Transverse colon (tissue), 4 donors: ENCODE results near the gene LMOD2. TPM values are rescaled to one million over a fixed set of nuclear protein-coding genes. Genes with fewer than 3 reads are reported as not detected.
A peak's percentile ranks its signal among the peaks of the same experiment; 100 is the strongest.

Experiments used
- DNase-seq: peaks from one replicate; pipeline ENCODE4 v3.0.0-alpha.2; 2019
- H3K27ac ChIP-seq, 4 donors: fragments of 200-600 bp; sonication (generic); 2 replicates each; pipeline ENCODE4 v1.5.1; 2016 to 2018; ENCODE audit warnings: inconsistent platforms in 4 of 4
- H3K27me3 ChIP-seq: fragments of 200-600 bp; sonication (generic); 2 replicates; pipeline ENCODE4 v1.5.1; 2017; ENCODE audit warnings: inconsistent platforms
- H3K36me3 ChIP-seq, 4 donors: fragments of 200-600 bp; sonication (generic); 2 replicates each; pipeline ENCODE4 v1.5.1; 2017 to 2019; ENCODE audit warnings: inconsistent platforms in 4 of 4
- H3K4me1 ChIP-seq, 4 donors: fragments of 200-600 bp; sonication (generic); 2 replicates each; pipeline ENCODE4 v1.5.1; 2017 to 2020; ENCODE audit warnings: inconsistent platforms in 4 of 4
- H3K4me3 ChIP-seq, 4 donors: fragments of 200-600 bp; sonication (generic); 1 replicate in 1 of 4; 2 replicates in 3 of 4; pipeline versions ENCODE4 v1.5.1 to v1.6.1; 2017 to 2019; ENCODE audit warnings: inconsistent platforms in 4 of 4
- H3K9me3 ChIP-seq, 2 donors: fragments of 200-600 bp; sonication (generic); 2 replicates each; pipeline ENCODE4 v1.5.1; 2017 to 2019; ENCODE audit warnings: inconsistent platforms in 2 of 2
- EP300 ChIP-seq: sonication (generic); formaldehyde crosslinking; IDR thresholded peaks from one replicate; pipeline ENCODE4 v1.6.1; 2017; ENCODE audit warnings: antibody characterized with exemption, low read depth
- POLR2A ChIP-seq: fragments of 450-650 bp; IDR thresholded peaks from one replicate; pipeline ENCODE4 v1.6.1; 2016; ENCODE audit warnings: antibody characterized with exemption, mild to moderate bottlenecking, moderate library complexity
- POLR2AphosphoS5 ChIP-seq, 3 donors: sonication (generic); formaldehyde crosslinking; IDR thresholded peaks; one replicate each; pipeline ENCODE4 v1.6.1; 2016; ENCODE audit warnings: antibody characterized with exemption in 3 of 3
- WGBS, 2 donors: methylation state at CpG; one replicate each; pipeline ENCODE4 v1.1.5; 2018; ENCODE audit warnings: low coverage in 1 of 2; 5-methylcytosine and 5-hydroxymethylcytosine counted together
- in situ Hi-C, 4 donors: fragments of 200-750 bp; cut with MboI; loops; one replicate each; pipeline versions ENCODE4 v1.15.0 to v1.15.1; 2017; ENCODE audit warnings: low sequenced_read_pairs in 3 of 4, low pct_ligation_motif_present in 1 of 4, low pct_unique_long_range_greater_than_20kb in 1 of 4
- intact Hi-C: fragments of 100-400 bp; cut with DNase I; formaldehyde crosslinking; loops from one replicate; pipeline ENCODE4 v1.15.1; 2023; ENCODE audit warnings: low total_unique reads
- total RNA-seq, 4 donors: library from RNA; depleted of rRNA; stranded (reverse); fragments of >200 nt; gene quantifications; one replicate each; pipeline ENCODE4 v1.1.0, GENCODE V29; 2016
- TF ChIP-seq, protein P1 (sequence below), 5 experiments: fragments of 200-600 bp in 3 of 5; fragments of 450-650 bp in 2 of 5; sonication (generic) in 3 of 5; IDR thresholded peaks; 1 replicate in 2 of 5; 2 replicates in 3 of 5; pipeline ENCODE4 v1.5.1; 2016 to 2017; ENCODE audit warnings: antibody characterized with exemption in 5 of 5, inconsistent platforms in 3 of 5, mild to moderate bottlenecking in 2 of 5, moderate library complexity in 1 of 5

The LMOD2 gene
- total RNA-seq, 4 donors from 2014 or later = 0.41 TPM; not detected in 3

DNA sequence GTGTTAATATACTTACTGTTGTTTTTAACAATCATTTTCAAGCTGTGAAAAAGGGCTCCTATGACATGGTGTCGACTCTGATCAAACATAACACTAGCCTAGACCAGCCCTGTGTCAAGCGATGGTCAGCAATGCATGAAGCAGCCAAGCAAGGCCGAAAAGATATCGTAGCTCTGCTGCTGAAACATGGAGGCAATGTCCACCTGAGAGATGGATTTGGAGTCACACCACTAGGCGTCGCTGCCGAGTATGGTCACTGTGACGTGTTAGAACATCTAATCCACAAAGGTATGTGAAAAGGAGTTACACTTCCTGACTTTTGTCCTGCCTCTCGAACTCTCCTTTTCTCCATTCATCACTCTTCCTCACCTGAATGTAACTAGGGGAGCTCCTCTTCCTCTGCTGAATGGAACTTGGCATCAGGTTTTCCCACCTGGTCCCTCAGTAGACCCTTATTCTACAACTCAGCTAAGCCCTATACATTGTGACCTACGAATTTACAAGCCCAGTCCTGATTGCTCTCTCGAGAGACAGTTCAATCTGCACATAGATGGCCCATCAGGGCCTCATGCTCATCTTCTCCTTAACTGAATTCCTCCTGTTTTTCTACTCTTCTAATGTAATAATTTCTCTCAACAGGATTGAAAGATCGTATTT, 31.0 kb upstream of the LMOD2 start:
- peaks cover 0 to 4% (median 0%) of the 10 kb centered on the region in 4 donors for H3K4me1 ChIP-seq
- in situ Hi-C loops (no loop called here), intact Hi-C loops (no loop called here)
- H3K4me3 ChIP-seq = no peak overlapping the region
- H3K36me3 ChIP-seq = no peaks in the 10 kb centered on the region
- TF ChIP-seq, protein P1, sequence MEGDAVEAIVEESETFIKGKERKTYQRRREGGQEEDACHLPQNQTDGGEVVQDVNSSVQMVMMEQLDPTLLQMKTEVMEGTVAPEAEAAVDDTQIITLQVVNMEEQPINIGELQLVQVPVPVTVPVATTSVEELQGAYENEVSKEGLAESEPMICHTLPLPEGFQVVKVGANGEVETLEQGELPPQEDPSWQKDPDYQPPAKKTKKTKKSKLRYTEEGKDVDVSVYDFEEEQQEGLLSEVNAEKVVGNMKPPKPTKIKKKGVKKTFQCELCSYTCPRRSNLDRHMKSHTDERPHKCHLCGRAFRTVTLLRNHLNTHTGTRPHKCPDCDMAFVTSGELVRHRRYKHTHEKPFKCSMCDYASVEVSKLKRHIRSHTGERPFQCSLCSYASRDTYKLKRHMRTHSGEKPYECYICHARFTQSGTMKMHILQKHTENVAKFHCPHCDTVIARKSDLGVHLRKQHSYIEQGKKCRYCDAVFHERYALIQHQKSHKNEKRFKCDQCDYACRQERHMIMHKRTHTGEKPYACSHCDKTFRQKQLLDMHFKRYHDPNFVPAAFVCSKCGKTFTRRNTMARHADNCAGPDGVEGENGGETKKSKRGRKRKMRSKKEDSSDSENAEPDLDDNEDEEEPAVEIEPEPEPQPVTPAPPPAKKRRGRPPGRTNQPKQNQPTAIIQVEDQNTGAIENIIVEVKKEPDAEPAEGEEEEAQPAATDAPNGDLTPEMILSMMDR (IDR thresholded peaks at IDR 0.05) = peak in 3 of 5 experiments; percentile 17 to 28 (median 26)
- TF ChIP-seq POLR2AphosphoS5 (IDR thresholded peaks at IDR 0.05) (no peak), EP300 (no peak), POLR2A (no peak)
- WGBS, 2 donors = 80 to 94% methylated on average over 3 to 12 of the region's 12 CpGs
- no peaks in the 10 kb centered on the region for H3K27me3 ChIP-seq
- H3K9me3 ChIP-seq = no peaks in the 10 kb centered on the region
- peak; percentile 34 for DNase-seq
- no peak overlapping the region for H3K27ac ChIP-seq

DNA sequence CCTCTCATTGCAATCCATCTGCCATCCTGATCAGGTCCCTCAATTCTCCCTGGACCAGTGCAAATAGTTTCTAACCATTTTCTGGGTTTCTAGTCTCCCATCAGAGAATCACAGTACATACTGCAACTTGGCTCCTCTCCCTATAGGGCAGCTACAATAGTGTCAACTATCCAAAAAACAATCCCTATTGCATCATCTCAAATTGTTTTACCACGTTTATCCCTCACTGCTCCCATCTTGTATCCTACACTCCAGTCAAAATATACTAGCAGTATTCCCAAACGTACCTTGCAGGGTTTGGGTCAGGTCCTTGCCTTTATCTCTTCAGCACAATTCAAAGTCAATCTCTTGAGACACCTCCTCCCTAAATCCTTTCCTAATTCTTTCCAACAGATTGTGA, 30.4 kb upstream of the LMOD2 start:
- 54% methylated on average over 2 of the region's 2 CpGs for WGBS, 2 donors
- no peak for DNase-seq
- in situ Hi-C loops = no loop called here

DNA sequence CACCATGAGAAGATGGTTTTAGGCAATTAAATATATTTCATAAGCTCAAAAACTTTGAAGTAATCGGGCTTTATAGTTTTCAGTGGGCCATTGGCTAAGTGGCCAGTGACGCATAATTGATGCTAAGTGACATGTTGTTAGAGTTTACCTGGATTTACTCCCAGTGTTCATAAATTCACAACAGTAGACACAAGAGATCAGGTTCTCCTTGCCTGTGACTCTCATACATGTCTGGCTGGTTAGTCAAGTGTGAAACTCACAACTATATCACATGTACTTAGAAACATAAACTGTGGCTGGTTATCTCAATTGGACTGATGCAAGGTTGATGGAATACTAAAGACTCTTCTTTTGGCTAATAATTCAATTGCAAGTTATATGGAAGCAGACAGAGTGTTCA, 27.8 kb upstream of the LMOD2 start:
- in situ Hi-C loops = no loop called here
- peaks cover 0 to 2% (median 0%) of the 10 kb centered on the region in 4 donors for H3K4me1 ChIP-seq
- no peaks in the 10 kb centered on the region for H3K27me3 ChIP-seq
- 87 to 100% methylated on average over 2 of the region's 2 CpGs for WGBS, 2 donors
- DNase-seq = no peak
- no peaks in the 10 kb centered on the region for H3K9me3 ChIP-seq
- TF ChIP-seq POLR2AphosphoS5 (IDR thresholded peaks at IDR 0.05) (no peak), POLR2A (no peak), EP300 (no peak)
- TF ChIP-seq, protein P1 (IDR thresholded peaks at IDR 0.05) = no peak
- no peak overlapping the region for H3K27ac ChIP-seq
- no peaks in the 10 kb centered on the region for H3K36me3 ChIP-seq
- intact Hi-C loops = no loop called here
- no peak overlapping the region for H3K4me3 ChIP-seq

More for the DNA sequence above, 30.4 kb upstream of the LMOD2 start:
- Histone ChIP-seq H3K4me3 (no peak overlapping the region), H3K9me3 (no peaks in the 10 kb centered on the region), H3K27me3 (no peaks in the 10 kb centered on the region), H3K4me1 (peaks cover 0 to 4% (median 0%) of the 10 kb centered on the region in 4 donors), H3K36me3 (no peaks in the 10 kb centered on the region), H3K27ac (no peak overlapping the region)
- TF ChIP-seq EP300 = no peak
- no peak for TF ChIP-seq POLR2A
- intact Hi-C loops = no loop called here

DNA sequence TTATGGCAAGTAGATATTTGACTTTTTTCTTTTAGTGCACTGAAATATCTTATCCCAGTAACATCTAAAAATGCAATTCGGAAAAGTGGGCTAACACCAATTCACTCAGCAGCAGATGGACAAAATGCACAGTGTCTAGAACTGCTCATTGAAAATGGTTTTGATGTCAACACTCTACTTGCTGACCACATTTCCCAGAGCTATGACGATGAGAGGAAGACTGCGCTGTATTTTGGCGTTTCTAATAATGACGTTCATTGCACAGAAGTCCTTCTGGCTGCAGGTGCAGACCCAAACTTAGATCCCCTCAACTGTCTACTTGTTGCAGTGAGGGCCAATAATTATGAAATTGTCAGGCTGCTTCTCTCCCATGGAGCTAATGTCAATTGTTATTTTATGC, 26.8 kb upstream of the LMOD2 start:
- no peak for TF ChIP-seq POLR2A
- TF ChIP-seq, protein P1 (IDR thresholded peaks at IDR 0.05) = no peak
- TF ChIP-seq POLR2AphosphoS5 (IDR thresholded peaks at IDR 0.05) = no peak
- TF ChIP-seq EP300 = no peak

DNA sequence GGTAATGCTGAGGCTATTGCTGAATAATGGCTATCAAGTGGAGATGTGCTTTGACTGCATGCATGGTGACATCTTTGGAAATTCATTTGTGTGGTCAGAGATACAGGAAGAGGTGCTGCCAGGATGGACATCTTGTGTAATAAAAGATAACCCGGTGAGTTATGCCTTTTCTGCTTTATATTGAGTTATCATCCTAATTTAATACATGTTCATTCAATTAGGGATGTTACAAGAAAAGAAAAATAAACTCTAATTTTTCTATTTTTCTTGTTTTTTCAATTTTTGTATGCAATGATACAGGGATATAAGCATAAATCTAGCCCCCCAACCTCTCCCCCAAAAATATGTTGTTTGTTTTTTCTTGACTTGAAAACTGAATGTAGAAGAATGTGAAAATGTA, 26.4 kb upstream of the LMOD2 start:
- 82 to 92% methylated on average over 1 of the region's 1 CpG for WGBS, 2 donors
- no peak for TF ChIP-seq EP300
- TF ChIP-seq, protein P1 (IDR thresholded peaks at IDR 0.05) = no peak
- TF ChIP-seq POLR2AphosphoS5 (IDR thresholded peaks at IDR 0.05) = no peak
- no peak for TF ChIP-seq POLR2A
- Histone ChIP-seq H3K9me3 (no peaks in the 10 kb centered on the region), H3K27me3 (no peaks in the 10 kb centered on the region), H3K4me1 (no peaks in the 10 kb centered on the region), H3K27ac (no peak overlapping the region), H3K36me3 (no peaks in the 10 kb centered on the region), H3K4me3 (no peak overlapping the region)
- intact Hi-C loops = no loop called here
- DNase-seq = no peak
- in situ Hi-C loops = no loop called here

More for the DNA sequence above, 26.8 kb upstream of the LMOD2 start:
- in situ Hi-C loops = no loop called here
- 86 to 97% methylated on average over 5 of the region's 5 CpGs for WGBS, 2 donors
- Histone ChIP-seq H3K9me3 (no peaks in the 10 kb centered on the region), H3K4me1 (no peaks in the 10 kb centered on the region), H3K27ac (no peak overlapping the region), H3K27me3 (no peaks in the 10 kb centered on the region), H3K4me3 (no peak overlapping the region), H3K36me3 (no peaks in the 10 kb centered on the region)
- intact Hi-C loops = no loop called here
- DNase-seq = no peak
